PC-9 (cell line): ENCODE measurements around the gene ELK3.

Source experiments
- CTCF ChIP-seq: fragments of 200-600 bp; sonication (generic); conservative IDR thresholded peaks from 2 replicates; pipeline ENCODE4 v1.6.1; 2017; ENCODE audit warnings: mixed run types, antibody characterized with exemption, mild to moderate bottlenecking, moderate library complexity
- EZH2 ChIP-seq: fragments of 200-600 bp; sonication (generic); IDR thresholded peaks from 2 replicates; pipeline ENCODE4 v1.8.0; 2017; ENCODE audit warnings: antibody characterized with exemption, low read depth

DNA sequence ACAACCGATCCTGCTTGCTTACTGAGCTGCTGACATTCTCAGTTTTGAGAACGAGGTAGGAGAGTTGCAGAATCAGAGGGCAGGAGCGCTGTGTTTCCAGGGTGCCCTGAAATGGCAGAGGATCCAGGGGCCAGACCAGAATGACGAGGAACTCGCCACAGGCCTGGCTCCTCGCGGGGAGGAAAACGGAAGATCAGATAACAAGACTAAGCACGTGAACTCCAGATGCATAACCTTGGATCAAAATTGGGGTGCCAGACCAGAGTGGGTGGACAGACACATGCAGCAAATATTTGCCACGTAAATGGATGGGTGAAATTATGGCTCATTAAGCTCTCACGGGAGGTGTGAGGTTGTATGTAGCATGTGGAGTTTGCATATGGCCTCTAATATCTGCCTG lies 46.5 kb downstream of the ELK3 start:
- TF ChIP-seq EZH2 (no peak), CTCF (no peak)
